HL-60 (cell line): ENCODE results near the gene PCGF3.
A peak's percentile ranks its signal among the peaks of the same experiment; 100 is the strongest.
"Not testable (repeated sequence)": the region's sequence is repeated elsewhere in the genome, so short reads cannot be mapped to it uniquely, and the experiment has no call there.

Experiments used
- DNase-seq, 2 experiments: peaks; one replicate each; pipeline ENCODE4 v3.0.0-alpha.2; 2010 to 2020; ENCODE audit warnings: low read depth in 1 of 2, low spot score in 1 of 2
- H3K27ac ChIP-seq: fragments of 250-450 bp; sonication (Bioruptor Pico); replicated peaks from 2 replicates; pipeline ENCODE4 v1.5.1; 2020; ENCODE audit warnings: mild to moderate bottlenecking, moderate library complexity
- H3K27me3 ChIP-seq: fragments of 250-450 bp; sonication (Bioruptor Pico); 2 replicates; pipeline ENCODE4 v1.5.1; 2021; ENCODE audit warnings: mild to moderate bottlenecking, moderate library complexity; ENCODE audit not compliant: insufficient read depth, poor library complexity, severe bottlenecking
- H3K4me3 ChIP-seq: replicated peaks from 2 replicates; pipeline ENCODE4 v1.5.1; 2011; ENCODE audit warnings: mild to moderate bottlenecking, control low read depth, low read length; ENCODE audit not compliant: insufficient read depth
- CTCF ChIP-seq: IDR thresholded peaks from one replicate; pipeline ENCODE4 v1.5.1; 2011; ENCODE audit warnings: low read length, control low read depth, inconsistent platforms; ENCODE audit not compliant: insufficient read depth
- GABPA ChIP-seq: IDR thresholded peaks from 2 replicates; pipeline ENCODE4 v1.6.1; 2012; ENCODE audit warnings: low read depth
- POLR2AphosphoS5 ChIP-seq: IDR thresholded peaks from 2 replicates; pipeline ENCODE4 v1.6.1; 2012; ENCODE audit warnings: low read depth
- REST ChIP-seq: IDR thresholded peaks from 2 replicates; pipeline ENCODE4 v1.6.1; 2012; ENCODE audit warnings: low read depth; ENCODE audit not compliant: insufficient replicate concordance
- SPI1 ChIP-seq: IDR thresholded peaks from 2 replicates; pipeline ENCODE4 v1.6.1; 2012; ENCODE audit warnings: low read depth, mild to moderate bottlenecking, borderline replicate concordance

The PCGF3 gene

DNA sequence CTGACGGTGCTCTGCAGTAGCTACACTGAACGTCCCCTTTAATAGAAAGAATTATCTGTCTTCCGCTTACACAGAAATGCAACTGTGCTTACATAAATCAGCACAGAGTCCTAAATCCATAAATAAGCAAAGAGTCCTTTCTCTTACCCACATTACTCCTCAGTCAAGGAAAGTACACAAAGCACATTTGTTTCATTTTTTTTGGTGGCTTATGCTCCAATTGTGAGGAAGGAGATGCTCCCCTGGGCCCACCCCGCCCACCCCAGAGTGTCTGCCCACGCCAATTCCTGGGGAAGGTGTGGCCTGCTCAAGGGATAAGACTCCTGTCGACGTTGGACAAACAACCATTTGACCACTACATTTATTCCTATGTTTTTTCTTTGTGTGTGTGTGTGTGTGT, 66.5 kb downstream of the PCGF3 start:
- H3K27ac ChIP-seq, result no peak overlapping the region
- H3K27me3 ChIP-seq, result no peaks in the 10 kb centered on the region
- DNase-seq, result no peak
- TF ChIP-seq GABPA (no peak), SPI1 (no peak), POLR2AphosphoS5 (no peak), CTCF (no peak), REST (no peak)
- no peak overlapping the region for H3K4me3 ChIP-seq

GRCh38 chr4:772776-773175, 67.1 kb downstream of the PCGF3 start:
- Histone ChIP-seq H3K27ac (no peak overlapping the region), H3K27me3 (no peaks in the 10 kb centered on the region), H3K4me3 (no peak overlapping the region)
- TF ChIP-seq POLR2AphosphoS5 (no peak), REST (no peak), CTCF (no peak), GABPA (no peak), SPI1 (no peak)
- no peak for DNase-seq

GRCh38 chr4:773214-773613, 67.6 kb downstream of the PCGF3 start:
- no peak overlapping the region for H3K4me3 ChIP-seq
- H3K27me3 ChIP-seq, result no peaks in the 10 kb centered on the region
- H3K27ac ChIP-seq, result no peak overlapping the region
- no peak for DNase-seq
- 0 out of 2 replicates have a peak, but pooled peaks have one; percentile 15 for TF ChIP-seq POLR2AphosphoS5
- TF ChIP-seq REST, result no peak

- not testable (repeated sequence) for H3K27me3 ChIP-seq, DNase-seq, H3K4me3 ChIP-seq, H3K27ac ChIP-seq
Measured at GRCh38 chr4:774419-775092, 68.9 kb downstream of the PCGF3 start.

DNA sequence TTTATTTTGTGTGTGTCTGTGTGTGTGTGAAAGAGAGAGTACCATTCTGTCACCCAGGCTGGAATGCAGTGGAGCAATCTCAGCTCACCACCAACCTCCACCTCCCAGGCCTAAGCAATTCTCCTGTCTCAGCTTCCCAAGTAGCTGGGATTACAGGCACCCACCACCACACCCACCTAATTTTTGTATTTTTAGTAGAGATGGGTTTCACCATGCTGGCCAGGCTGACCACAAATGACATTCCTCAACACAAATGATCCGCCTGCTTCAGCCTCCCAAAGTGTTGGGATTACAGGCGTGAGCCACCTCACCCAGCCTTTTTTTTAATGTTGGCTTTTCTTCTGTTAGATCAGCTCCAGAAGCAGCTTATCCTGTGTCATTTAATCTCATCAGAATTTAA, 69.9 kb downstream of the PCGF3 start:
- H3K27me3 ChIP-seq, H3K27ac ChIP-seq: not testable (repeated sequence)

More for the DNA sequence above, 69.9 kb downstream of the PCGF3 start:
- H3K4me3 ChIP-seq, DNase-seq: not testable (repeated sequence)
